PC-3 (cell line): ENCODE results near the gene SLC8A3. TPM values are rescaled to one million over a fixed set of nuclear protein-coding genes. Genes with fewer than 3 reads are reported as not detected.

ENCODE experiments used
- ATAC-seq: fragments of 200-7000 bp; cut with Tn5 transposase; 2 replicates; pipeline ENCODE4 v1.9.1; 2020; ENCODE audit warnings: mild to moderate bottlenecking, moderate library complexity
- BruUV-seq: library from RNA; stranded (reverse); fragments of 400-500 nt; replicated peaks from 2 replicates; lab custom pipeline; 2021; lab: Mats Ljungman, UMichigan
- CTCF ChIA-PET: fragments of 300-600 bp; sonication (Branson Sonifier 250); formaldehyde crosslinking; loops from one replicate; lab custom pipeline; 2022; ENCODE audit warnings: antibody characterized with exemption; lab: Charles Lee
- POLR2A ChIA-PET: fragments of 300-600 bp; sonication (Branson Sonifier 250); formaldehyde crosslinking; loops from one replicate; lab custom pipeline; 2022; ENCODE audit warnings: antibody characterized with exemption; ENCODE audit not compliant: unreplicated experiment; lab: Charles Lee
- DNase-seq: peaks from one replicate; pipeline ENCODE4 v3.0.0-alpha.2; 2015
- H2AFZ ChIP-seq: fragments of 300-600 bp; sonication (generic); 2 replicates; pipeline ENCODE4 v1.6.0; 2016; ENCODE audit warnings: antibody characterized with exemption, low read length
- H3F3A ChIP-seq: fragments of 300-600 bp; sonication (generic); one replicate; pipeline ENCODE4 v1.6.0; 2017; ENCODE audit warnings: antibody characterized with exemption, low read length, control low read depth, mild to moderate bottlenecking; ENCODE audit not compliant: unreplicated experiment
- H3K27ac ChIP-seq: fragments of 300-600 bp; sonication (generic); 2 replicates; pipeline ENCODE4 v1.5.1; 2016; ENCODE audit warnings: mild to moderate bottlenecking, low read length
- H3K27me3 ChIP-seq: fragments of 300-600 bp; sonication (generic); 2 replicates; pipeline ENCODE4 v1.6.1; 2016; ENCODE audit warnings: low read length, mixed read lengths
- H3K36me3 ChIP-seq: fragments of 300-600 bp; sonication (generic); 2 replicates; pipeline ENCODE4 v1.6.1; 2016; ENCODE audit warnings: low read depth, mixed run types, low read length, mixed read lengths
- H3K4me1 ChIP-seq: fragments of 300-600 bp; sonication (generic); 2 replicates; pipeline ENCODE4 v1.5.1; 2016; ENCODE audit warnings: low read length; ENCODE audit not compliant: insufficient read depth
- H3K4me2 ChIP-seq: fragments of 300-600 bp; sonication (generic); 2 replicates; pipeline ENCODE4 v1.6.0; 2016; ENCODE audit warnings: low read length
- H3K4me3 ChIP-seq: fragments of 300-600 bp; sonication (generic); 2 replicates; pipeline ENCODE4 v1.5.1; 2016; ENCODE audit warnings: mild to moderate bottlenecking, low read length, mixed read lengths
- H3K79me2 ChIP-seq: fragments of 300-600 bp; sonication (generic); 2 replicates; pipeline ENCODE4 v1.6.1; 2017; ENCODE audit warnings: low read length, mixed read lengths
- H3K9ac ChIP-seq: fragments of 300-600 bp; sonication (generic); 2 replicates; pipeline ENCODE4 v1.6.0; 2016; ENCODE audit warnings: mild to moderate bottlenecking, low read length
- H3K9me2 ChIP-seq: fragments of 300-600 bp; sonication (generic); replicated peaks from 2 replicates; pipeline ENCODE4 v1.6.1; 2016; ENCODE audit warnings: mixed run types, low read length, mixed read lengths
- H3K9me3 ChIP-seq: fragments of 300-600 bp; sonication (generic); 2 replicates; pipeline ENCODE4 v1.6.1; 2016; ENCODE audit warnings: low read length, mixed read lengths
- H4K20me1 ChIP-seq: fragments of 300-600 bp; sonication (generic); 2 replicates; pipeline ENCODE4 v1.6.1; 2016; ENCODE audit warnings: low read length, mixed read lengths
- EZH2 ChIP-seq: fragments of 300-600 bp; sonication (generic); IDR thresholded peaks from one replicate; pipeline ENCODE4 v1.6.1; 2017; ENCODE audit warnings: antibody characterized with exemption, mild to moderate bottlenecking, low read length; ENCODE audit not compliant: unreplicated experiment
- EZH2phosphoT487 ChIP-seq: fragments of 300-600 bp; sonication (generic); IDR thresholded peaks from 2 replicates; pipeline ENCODE4 v1.6.1; 2018; ENCODE audit warnings: mild to moderate bottlenecking, antibody characterized with exemption, low read length, borderline replicate concordance
- intact Hi-C: fragments of 100-400 bp; cut with micrococcal nuclease; formaldehyde crosslinking; loops from 2 replicates; pipeline ENCODE4 v1.9.0; 2023
- total RNA-seq: library from RNA; depleted of rRNA; stranded (reverse); fragments of >200 nt; gene quantifications from 2 replicates; pipeline ENCODE4 v1.2.3, GENCODE V29; 2014
- TF ChIP-seq, protein P1 (sequence below): fragments of 300-600 bp; sonication (generic); conservative IDR thresholded peaks from 2 replicates; pipeline ENCODE4 v1.5.1; 2017; ENCODE audit warnings: antibody characterized with exemption, low read depth, mild to moderate bottlenecking, low read length

The SLC8A3 gene
- total RNA-seq, 1 experiment from 2014 or later = not detected

DNA sequence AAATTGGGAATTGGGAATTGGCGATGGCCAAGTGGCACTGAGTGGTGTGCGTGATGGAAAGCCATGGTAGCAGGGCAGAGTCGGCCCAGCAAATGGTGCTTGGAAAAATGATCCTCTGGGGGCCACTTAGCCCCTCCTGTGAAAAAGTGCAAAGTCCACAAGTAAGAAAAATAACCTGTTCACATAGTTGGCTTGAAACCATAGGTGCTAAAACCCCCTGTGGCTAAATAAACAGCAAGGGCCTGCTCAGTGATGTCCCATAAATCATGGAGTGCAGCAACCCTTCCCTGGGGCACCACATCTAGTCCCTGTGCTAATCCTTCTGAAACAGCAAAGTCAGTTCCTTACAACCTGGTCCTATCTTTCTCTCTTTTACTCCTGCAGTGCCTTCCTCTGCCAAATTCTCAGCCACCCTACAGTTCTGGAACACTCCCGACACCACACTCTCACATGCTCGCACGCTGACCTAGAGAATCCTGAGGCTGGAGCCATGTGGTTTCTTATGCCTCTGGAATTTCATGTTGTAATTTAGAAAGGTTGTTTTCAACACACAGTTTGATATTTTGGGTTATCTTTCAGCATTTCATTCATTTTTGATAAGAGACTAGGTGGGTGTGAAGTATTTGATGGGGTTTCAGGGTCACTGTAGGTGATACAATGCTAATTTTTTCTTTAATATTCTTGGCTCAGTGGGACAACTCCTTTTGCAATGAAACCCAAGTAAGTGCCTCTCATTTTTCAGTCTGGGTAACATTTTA is 186.0 kb downstream of the SLC8A3 start:
- ChIA-PET POLR2A (no interaction called here), CTCF (no interaction called here)
- H3K9ac ChIP-seq = no peak overlapping the region
- H3K4me3 ChIP-seq = no peak overlapping the region
- H3K9me3 ChIP-seq = no peaks in the 10 kb centered on the region
- no peaks in the 10 kb centered on the region for H3K9me2 ChIP-seq
- peaks cover 18% of the 10 kb centered on the region for H3K4me1 ChIP-seq
- H2AFZ ChIP-seq = no peak overlapping the region
- ATAC-seq (no peak), DNase-seq (no peak)
- H3K79me2 ChIP-seq = no peaks in the 10 kb centered on the region
- no peak overlapping the region for H3K4me2 ChIP-seq
- peaks cover 72% of the 10 kb centered on the region for H3K27me3 ChIP-seq
- BruUV-seq = no TSS peak
- intact Hi-C loops = no loop called here
- H3K36me3 ChIP-seq = no peaks in the 10 kb centered on the region
- no peaks in the 10 kb centered on the region for H3F3A ChIP-seq
- no peaks in the 10 kb centered on the region for H4K20me1 ChIP-seq
- TF ChIP-seq EZH2phosphoT487 = no peak
- TF ChIP-seq, protein P1, sequence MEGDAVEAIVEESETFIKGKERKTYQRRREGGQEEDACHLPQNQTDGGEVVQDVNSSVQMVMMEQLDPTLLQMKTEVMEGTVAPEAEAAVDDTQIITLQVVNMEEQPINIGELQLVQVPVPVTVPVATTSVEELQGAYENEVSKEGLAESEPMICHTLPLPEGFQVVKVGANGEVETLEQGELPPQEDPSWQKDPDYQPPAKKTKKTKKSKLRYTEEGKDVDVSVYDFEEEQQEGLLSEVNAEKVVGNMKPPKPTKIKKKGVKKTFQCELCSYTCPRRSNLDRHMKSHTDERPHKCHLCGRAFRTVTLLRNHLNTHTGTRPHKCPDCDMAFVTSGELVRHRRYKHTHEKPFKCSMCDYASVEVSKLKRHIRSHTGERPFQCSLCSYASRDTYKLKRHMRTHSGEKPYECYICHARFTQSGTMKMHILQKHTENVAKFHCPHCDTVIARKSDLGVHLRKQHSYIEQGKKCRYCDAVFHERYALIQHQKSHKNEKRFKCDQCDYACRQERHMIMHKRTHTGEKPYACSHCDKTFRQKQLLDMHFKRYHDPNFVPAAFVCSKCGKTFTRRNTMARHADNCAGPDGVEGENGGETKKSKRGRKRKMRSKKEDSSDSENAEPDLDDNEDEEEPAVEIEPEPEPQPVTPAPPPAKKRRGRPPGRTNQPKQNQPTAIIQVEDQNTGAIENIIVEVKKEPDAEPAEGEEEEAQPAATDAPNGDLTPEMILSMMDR = no peak
- no peak for TF ChIP-seq EZH2
- H3K27ac ChIP-seq = no peak overlapping the region

DNA sequence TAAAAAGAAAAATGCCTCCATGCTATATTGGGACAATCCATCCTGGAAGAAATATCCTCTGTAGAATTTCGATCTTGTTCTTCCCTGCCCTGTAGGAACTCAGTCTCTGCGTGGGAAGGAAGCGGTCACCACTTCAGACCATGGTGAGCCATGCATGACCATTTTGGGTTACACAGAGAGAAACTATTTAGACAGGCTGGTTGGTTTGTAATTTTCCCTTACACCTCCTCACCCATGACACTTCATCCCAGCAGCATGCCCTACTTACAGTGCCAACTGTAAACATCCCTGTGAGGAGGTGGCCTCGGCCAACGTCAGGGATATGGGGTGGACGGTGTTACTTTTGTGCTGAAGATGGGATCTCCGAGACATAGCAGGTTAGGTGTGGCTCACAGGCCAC is 188.2 kb downstream of the SLC8A3 start:
- Histone ChIP-seq H3K9ac (peak overlapping the region; percentile 25; the same call in 1 of the 2 replicates), H3F3A (no peaks in the 10 kb centered on the region), H3K27ac (peak overlapping the region; percentile 71), H4K20me1 (no peaks in the 10 kb centered on the region), H3K79me2 (no peaks in the 10 kb centered on the region), H3K4me3 (no peak overlapping the region), H3K36me3 (no peaks in the 10 kb centered on the region), H3K4me2 (no peak overlapping the region), H2AFZ (no peak overlapping the region), H3K9me2 (no peaks in the 10 kb centered on the region), H3K9me3 (no peaks in the 10 kb centered on the region), H3K4me1 (peaks cover 18% of the 10 kb centered on the region), H3K27me3 (peaks cover 61% of the 10 kb centered on the region)
- POLR2A ChIA-PET = no interaction called here
- intact Hi-C loops = no loop called here
- TF ChIP-seq, protein P1 = no peak
- no peak for TF ChIP-seq EZH2
- no peak for TF ChIP-seq EZH2phosphoT487
- CTCF ChIA-PET = no interaction called here
- DNase-seq (no peak), ATAC-seq (no peak)
- no TSS peak for BruUV-seq

DNA sequence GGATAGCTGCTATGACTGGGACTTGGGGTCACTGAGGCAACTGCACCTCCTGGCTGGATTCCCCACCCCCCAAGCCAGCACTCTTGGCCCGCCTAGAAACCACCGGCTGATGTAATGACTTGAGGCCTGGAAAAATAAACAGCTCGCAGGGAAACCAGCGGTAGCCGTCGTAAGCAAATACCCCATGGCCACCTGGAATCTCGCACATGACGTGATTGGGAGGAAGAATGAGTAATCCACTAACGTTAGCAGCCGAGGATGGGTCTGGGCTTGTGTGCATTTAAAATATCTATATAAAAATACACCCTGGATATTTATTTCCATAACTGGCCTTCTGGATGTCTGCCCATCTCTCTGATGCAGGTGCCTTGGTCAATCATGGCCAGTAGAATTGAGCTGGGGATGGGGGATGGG is 189.5 kb downstream of the SLC8A3 start:
- Histone ChIP-seq H3K4me1 (peaks cover 18% of the 10 kb centered on the region), H3K36me3 (no peaks in the 10 kb centered on the region), H3K9me3 (no peaks in the 10 kb centered on the region), H2AFZ (no peak overlapping the region), H3K9ac (peak overlapping the region; percentile 59; the same call in 1 of the 2 replicates), H3K9me2 (no peaks in the 10 kb centered on the region), H3K4me3 (no peak overlapping the region), H3K27me3 (peaks cover 60% of the 10 kb centered on the region), H3K4me2 (no peak overlapping the region), H3F3A (no peaks in the 10 kb centered on the region), H3K79me2 (no peaks in the 10 kb centered on the region), H3K27ac (peak overlapping the region; percentile 79), H4K20me1 (no peaks in the 10 kb centered on the region)
- no TSS peak for BruUV-seq
- DNase-seq (peak; percentile 66), ATAC-seq (no peak)
- TF ChIP-seq EZH2phosphoT487 (no peak), EZH2 (no peak)
- TF ChIP-seq, protein P1 = no peak
- ChIA-PET CTCF (no interaction called here), POLR2A (no interaction called here)
- intact Hi-C loops = no loop called here
